ENCODE measurements around the gene SMYD3. TPM values are rescaled to one million over a fixed set of nuclear protein-coding genes. Genes with fewer than 3 reads are reported as not detected.

Gene SMYD3
- total RNA-seq, 1 donor from 2014 or later = 35.4 TPM

GRCh38 chr1:246214708-246215509 lies 292.2 kb downstream of the SMYD3 start:
- peaks cover 27% of the 10 kb centered on the region for H3K4me1 Mint-ChIP-seq (ENCODE audit: low read depth, unreplicated experiment)
- TF ChIP-seq CTCF (IDR thresholded peaks at IDR 0.05; ENCODE audit: partially characterized antibody, unreplicated experiment) = no peak
- H3K27me3 Mint-ChIP-seq (ENCODE audit: unreplicated experiment) = peaks cover 5% of the 10 kb centered on the region
- no peak overlapping the region for H3K27ac Mint-ChIP-seq (ENCODE audit: unreplicated experiment)
- no peaks in the 10 kb centered on the region for H3K36me3 Mint-ChIP-seq (ENCODE audit: unreplicated experiment)
- no peak overlapping the region for H3K4me3 Mint-ChIP-seq (ENCODE audit: unreplicated experiment)
- H3K9me3 Mint-ChIP-seq (ENCODE audit: unreplicated experiment) = peaks cover 3% of the 10 kb centered on the region
- no peak for DNase-seq

GRCh38 chr1:246213947-246214346 lies 293.1 kb downstream of the SMYD3 start:
- peaks cover 25% of the 10 kb centered on the region for H3K4me1 Mint-ChIP-seq (ENCODE audit: low read depth, unreplicated experiment)

GRCh38 chr1:246213502-246213901 lies 293.6 kb downstream of the SMYD3 start:
- DNase-seq = no peak
- H3K4me1 Mint-ChIP-seq (ENCODE audit: low read depth, unreplicated experiment) = peaks cover 24% of the 10 kb centered on the region
- no peak overlapping the region for H3K27ac Mint-ChIP-seq (ENCODE audit: unreplicated experiment)
- no peaks in the 10 kb centered on the region for H3K36me3 Mint-ChIP-seq (ENCODE audit: unreplicated experiment)
- no peak for TF ChIP-seq CTCF (IDR thresholded peaks at IDR 0.05; ENCODE audit: partially characterized antibody, unreplicated experiment)
- no peaks in the 10 kb centered on the region for H3K27me3 Mint-ChIP-seq (ENCODE audit: unreplicated experiment)
- no peak overlapping the region for H3K4me3 Mint-ChIP-seq (ENCODE audit: unreplicated experiment)
- H3K9me3 Mint-ChIP-seq (ENCODE audit: unreplicated experiment) = no peaks in the 10 kb centered on the region

More at GRCh38 chr1:246213947-246214346, 293.1 kb downstream of the SMYD3 start:
- TF ChIP-seq CTCF (IDR thresholded peaks at IDR 0.05; ENCODE audit: partially characterized antibody, unreplicated experiment) = no peak
- Mint-ChIP-seq H3K27ac (ENCODE audit: unreplicated experiment) (no peak overlapping the region), H3K27me3 (ENCODE audit: unreplicated experiment) (peaks cover under 1% of the 10 kb centered on the region), H3K36me3 (ENCODE audit: unreplicated experiment) (no peaks in the 10 kb centered on the region), H3K4me3 (ENCODE audit: unreplicated experiment) (no peak overlapping the region), H3K9me3 (ENCODE audit: unreplicated experiment) (no peaks in the 10 kb centered on the region)
- DNase-seq = no peak

- TF ChIP-seq CTCF (IDR thresholded peaks at IDR 0.05; ENCODE audit: partially characterized antibody, unreplicated experiment) = no peak
- Mint-ChIP-seq H3K27ac (ENCODE audit: unreplicated experiment) (no peak overlapping the region), H3K4me1 (ENCODE audit: low read depth, unreplicated experiment) (peaks cover 25% of the 10 kb centered on the region), H3K4me3 (ENCODE audit: unreplicated experiment) (no peak overlapping the region), H3K36me3 (ENCODE audit: unreplicated experiment) (no peaks in the 10 kb centered on the region), H3K27me3 (ENCODE audit: unreplicated experiment) (no peaks in the 10 kb centered on the region), H3K9me3 (ENCODE audit: unreplicated experiment) (no peaks in the 10 kb centered on the region)
- DNase-seq = no peak
Measured at GRCh38 chr1:246213036-246213435, 294.0 kb downstream of the SMYD3 start.

GRCh38 chr1:246212013-246212412 lies 295.1 kb downstream of the SMYD3 start:
- no peak for DNase-seq
- no peak overlapping the region for H3K27ac Mint-ChIP-seq (ENCODE audit: unreplicated experiment)
- no peaks in the 10 kb centered on the region for H3K36me3 Mint-ChIP-seq (ENCODE audit: unreplicated experiment)
- H3K4me3 Mint-ChIP-seq (ENCODE audit: unreplicated experiment) = no peak overlapping the region
- no peak for TF ChIP-seq CTCF (IDR thresholded peaks at IDR 0.05; ENCODE audit: partially characterized antibody, unreplicated experiment)
- H3K9me3 Mint-ChIP-seq (ENCODE audit: unreplicated experiment) = peaks cover 1% of the 10 kb centered on the region
- peaks cover 23% of the 10 kb centered on the region for H3K4me1 Mint-ChIP-seq (ENCODE audit: low read depth, unreplicated experiment)
- H3K27me3 Mint-ChIP-seq (ENCODE audit: unreplicated experiment) = no peaks in the 10 kb centered on the region
